Testis (tissue), 5 donors: ENCODE data around the gene ADGRB3. TPM values are rescaled to one million over a fixed set of nuclear protein-coding genes. Genes with fewer than 3 reads are reported as not detected.

Source experiments
- DNase-seq: peaks from one replicate; pipeline ENCODE4 v3.0.0-alpha.2; 2019
- H3K27ac ChIP-seq, 2 donors: fragments of 200-600 bp; sonication (generic); one replicate each; pipeline ENCODE4 v1.5.1; 2019
- H3K27me3 ChIP-seq: fragments of 200-600 bp; sonication (generic); one replicate; pipeline ENCODE4 v1.5.1; 2019
- H3K36me3 ChIP-seq: fragments of 200-600 bp; sonication (generic); one replicate; pipeline ENCODE4 v1.5.1; 2017; ENCODE audit warnings: low read depth; ENCODE audit errors: missing control alignments
- H3K4me1 ChIP-seq: fragments of 200-600 bp; sonication (generic); one replicate; pipeline ENCODE4 v1.5.1; 2019
- H3K4me3 ChIP-seq, 2 donors: fragments of 200-600 bp; sonication (generic); one replicate each; pipeline ENCODE4 v1.5.1; 2017 to 2019
- H3K9me3 ChIP-seq: fragments of 200-600 bp; sonication (generic); one replicate; pipeline ENCODE4 v1.5.1; 2017
- POLR2A ChIP-seq: fragments of 450-650 bp; IDR thresholded peaks from one replicate; pipeline ENCODE4 v1.6.1; 2017; ENCODE audit warnings: antibody characterized with exemption, mild to moderate bottlenecking, moderate library complexity
- WGBS, 2 donors: methylation state at CpG; one replicate each; pipeline ENCODE4 v1.1.5; 2018; 5-methylcytosine and 5-hydroxymethylcytosine counted together
- intact Hi-C: fragments of 100-400 bp; cut with DNase I; formaldehyde crosslinking; loops from one replicate; pipeline ENCODE4 v1.15.1; 2023; ENCODE audit warnings: low total_unique reads
- long read RNA-seq, 2 donors: transcript quantifications; one replicate each; lab custom pipeline, GENCODE V29; 2026
- polyA plus RNA-seq: library from polyadenylated mRNA; stranded (reverse); fragments of 350-450 nt; fragmentation: Illumina TruSeq; extraction: RNeasy Lipid Tissue Mini Kit (QIAGEN cat#74804); gene quantifications from one replicate; pipeline ENCODE4 v1.2.3, GENCODE V29; 2014; ENCODE audit warnings: low read depth, low replicate concordance; ENCODE audit not compliant: insufficient read depth
- total RNA-seq, 2 donors: library from RNA; depleted of rRNA; stranded (reverse); fragments of >200 nt; gene quantifications; one replicate each; pipeline ENCODE4 v1.2.3, GENCODE V29; 2016
- TF ChIP-seq, protein P1 (sequence below), 3 experiments: fragments of 450-650 bp in 2 of 3; fragments of 200-600 bp in 1 of 3; sonication (generic) in 1 of 3; IDR thresholded peaks; one replicate each; pipeline ENCODE4 v1.5.1; 2016 to 2019; ENCODE audit warnings: antibody characterized with exemption in 3 of 3, mild to moderate bottlenecking in 2 of 3, moderate library complexity in 1 of 3

The ADGRB3 gene
- total RNA-seq (1 to 10 TPM; 4.3 to 5.7 TPM), polyA plus RNA-seq (3.2 TPM)
- long read RNA-seq, donor 1: 0 reads
- long read RNA-seq, donor 2: 0 reads

DNA sequence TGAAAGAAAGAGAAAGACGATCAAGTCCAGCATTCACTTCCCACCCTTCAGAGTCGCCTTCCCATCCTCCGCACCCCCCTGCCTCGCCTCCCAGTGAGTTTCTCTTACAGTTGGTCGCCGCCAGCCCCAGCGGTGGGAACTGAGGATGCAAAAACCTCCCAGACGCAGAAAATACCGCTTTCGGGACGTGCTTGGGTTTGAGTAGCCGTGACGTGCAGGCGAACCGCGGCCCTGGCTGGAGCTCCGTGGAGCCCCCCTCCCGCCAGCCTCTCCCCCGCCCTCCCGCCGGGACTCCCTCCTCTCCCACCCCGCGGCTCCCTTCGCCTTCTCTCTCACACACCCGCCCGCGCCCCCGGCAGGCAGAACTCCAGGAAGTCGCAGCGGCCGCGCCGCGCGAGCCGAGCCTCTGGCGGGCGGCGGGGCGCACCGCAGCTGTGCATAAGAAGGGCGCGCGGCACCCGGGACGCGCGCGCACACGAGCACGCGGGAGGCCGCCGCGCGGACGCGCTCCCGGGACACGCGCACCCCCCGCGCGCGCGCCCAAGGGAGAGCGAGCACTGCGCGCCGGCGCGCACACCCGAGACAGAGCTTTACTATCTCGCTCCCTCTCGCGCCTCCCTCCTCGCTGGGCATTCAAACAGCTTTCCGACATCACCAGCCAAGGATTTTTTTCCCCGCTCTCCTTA lies at the start of gene ADGRB3:
Gene ADGRB3 (plus strand): TSS at position 557 of the 686 bp plus-strand sequence. CDS start 3,394 bp downstream, outside the sequence.
- WGBS, 2 donors: 0 to 1% methylated on average over 13 to 25 of the region's 79 CpGs
- peak within 1 kb of the TSS; percentile 73 to 77 for H3K27ac ChIP-seq
- intact Hi-C loops: no loop called here

DNA sequence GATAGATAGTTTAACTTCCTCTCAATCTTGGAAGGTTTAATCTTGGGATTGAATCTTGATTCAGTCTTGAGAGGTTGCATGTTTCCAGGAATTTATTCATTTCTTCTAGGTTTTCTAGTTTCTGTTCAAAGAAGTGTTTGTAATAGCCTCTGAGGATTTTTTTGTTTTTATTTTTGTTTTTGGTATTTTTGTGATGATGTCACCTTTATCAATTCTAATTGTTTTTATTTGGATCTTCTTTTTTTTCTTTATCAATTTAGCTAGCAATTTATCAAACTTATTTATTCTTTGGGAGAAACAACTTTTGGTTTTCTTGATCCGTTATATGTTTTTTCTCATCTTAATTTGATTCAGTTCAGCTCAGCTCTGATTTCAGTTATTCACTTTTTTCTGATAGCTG lies 41.5 kb upstream of the ADGRB3 start:
- DNase-seq: no peak
- no peak for TF ChIP-seq POLR2A
- TF ChIP-seq, protein P1, sequence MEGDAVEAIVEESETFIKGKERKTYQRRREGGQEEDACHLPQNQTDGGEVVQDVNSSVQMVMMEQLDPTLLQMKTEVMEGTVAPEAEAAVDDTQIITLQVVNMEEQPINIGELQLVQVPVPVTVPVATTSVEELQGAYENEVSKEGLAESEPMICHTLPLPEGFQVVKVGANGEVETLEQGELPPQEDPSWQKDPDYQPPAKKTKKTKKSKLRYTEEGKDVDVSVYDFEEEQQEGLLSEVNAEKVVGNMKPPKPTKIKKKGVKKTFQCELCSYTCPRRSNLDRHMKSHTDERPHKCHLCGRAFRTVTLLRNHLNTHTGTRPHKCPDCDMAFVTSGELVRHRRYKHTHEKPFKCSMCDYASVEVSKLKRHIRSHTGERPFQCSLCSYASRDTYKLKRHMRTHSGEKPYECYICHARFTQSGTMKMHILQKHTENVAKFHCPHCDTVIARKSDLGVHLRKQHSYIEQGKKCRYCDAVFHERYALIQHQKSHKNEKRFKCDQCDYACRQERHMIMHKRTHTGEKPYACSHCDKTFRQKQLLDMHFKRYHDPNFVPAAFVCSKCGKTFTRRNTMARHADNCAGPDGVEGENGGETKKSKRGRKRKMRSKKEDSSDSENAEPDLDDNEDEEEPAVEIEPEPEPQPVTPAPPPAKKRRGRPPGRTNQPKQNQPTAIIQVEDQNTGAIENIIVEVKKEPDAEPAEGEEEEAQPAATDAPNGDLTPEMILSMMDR (IDR thresholded peaks at IDR 0.05): no peak
- H3K36me3 ChIP-seq: no peaks in the 10 kb centered on the region
- H3K4me3 ChIP-seq: no peak overlapping the region
- 95 to 97% methylated on average over 1 of the region's 1 CpG for WGBS, 2 donors
- H3K9me3 ChIP-seq: no peaks in the 10 kb centered on the region
- no peaks in the 10 kb centered on the region for H3K27me3 ChIP-seq
- no peaks in the 10 kb centered on the region for H3K4me1 ChIP-seq
- intact Hi-C loops: no loop called here
- H3K27ac ChIP-seq: no peak overlapping the region

More for the DNA sequence above, at the start of gene ADGRB3:
- Histone ChIP-seq H3K4me3 (peak within 1 kb of the TSS; percentile 53 to 73), H3K9me3 (no peaks in the 10 kb centered on the region), H3K4me1 (no peaks in the 10 kb centered on the region), H3K36me3 (no peaks in the 10 kb centered on the region), H3K27me3 (no peaks in the 10 kb centered on the region)
- peak; percentile 86 for DNase-seq
- no peak for TF ChIP-seq POLR2A
- TF ChIP-seq, protein P1 (IDR thresholded peaks at IDR 0.05): no peak

DNA sequence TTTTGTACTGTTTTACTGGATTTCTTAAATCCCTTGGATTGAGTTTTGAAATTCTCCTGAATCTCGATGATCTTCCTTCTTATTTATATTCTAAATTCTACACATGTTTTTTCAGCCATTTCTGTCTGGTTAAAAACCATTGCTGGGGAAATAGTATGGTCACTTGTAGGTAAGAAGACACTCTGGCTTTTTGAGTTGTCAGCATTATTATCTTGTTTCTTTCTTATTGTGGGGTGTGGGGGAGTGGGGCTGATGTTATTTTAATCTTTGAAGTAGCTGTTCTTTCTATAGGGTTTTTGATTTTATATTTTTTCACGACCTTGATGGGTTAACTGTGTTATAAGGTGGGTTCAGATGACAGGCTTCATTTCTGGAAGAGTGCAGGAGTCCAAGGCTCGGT lies 37.4 kb upstream of the ADGRB3 start:
- Histone ChIP-seq H3K27me3 (no peaks in the 10 kb centered on the region), H3K4me3 (no peak overlapping the region), H3K27ac (no peak overlapping the region), H3K36me3 (no peaks in the 10 kb centered on the region), H3K4me1 (no peaks in the 10 kb centered on the region), H3K9me3 (no peaks in the 10 kb centered on the region)
- intact Hi-C loops: no loop called here
- DNase-seq: no peak
- WGBS, 2 donors: 64 to 70% methylated on average over 3 of the region's 3 CpGs
- TF ChIP-seq POLR2A: no peak
- TF ChIP-seq, protein P1 (IDR thresholded peaks at IDR 0.05): no peak

DNA sequence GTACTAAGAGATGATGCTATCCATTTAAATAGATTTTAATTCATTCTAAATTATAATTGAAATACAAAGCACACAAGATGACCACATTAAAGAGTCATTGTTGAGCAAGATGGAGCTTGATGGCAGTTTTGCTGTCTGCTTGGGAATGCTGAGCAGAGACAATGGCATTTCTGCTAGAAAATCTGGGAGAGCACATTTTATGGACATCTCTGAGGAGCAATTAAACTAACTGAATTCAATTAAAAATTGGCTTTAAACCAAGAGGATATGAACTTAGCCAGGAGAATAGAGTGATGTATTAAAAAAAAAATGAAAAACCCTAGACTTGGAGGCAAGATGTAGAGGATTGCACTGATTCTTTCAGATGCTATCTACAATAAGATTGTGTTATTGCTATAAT lies 19.1 kb upstream of the ADGRB3 start:
- no peaks in the 10 kb centered on the region for H3K4me1 ChIP-seq
- H3K4me3 ChIP-seq: no peak overlapping the region
- no peaks in the 10 kb centered on the region for H3K9me3 ChIP-seq
- no peaks in the 10 kb centered on the region for H3K27me3 ChIP-seq
- H3K27ac ChIP-seq: no peak overlapping the region
- H3K36me3 ChIP-seq: no peaks in the 10 kb centered on the region
- TF ChIP-seq, protein P1 (IDR thresholded peaks at IDR 0.05): no peak
- no peak for TF ChIP-seq POLR2A
- DNase-seq: no peak
- intact Hi-C loops: no loop called here

DNA sequence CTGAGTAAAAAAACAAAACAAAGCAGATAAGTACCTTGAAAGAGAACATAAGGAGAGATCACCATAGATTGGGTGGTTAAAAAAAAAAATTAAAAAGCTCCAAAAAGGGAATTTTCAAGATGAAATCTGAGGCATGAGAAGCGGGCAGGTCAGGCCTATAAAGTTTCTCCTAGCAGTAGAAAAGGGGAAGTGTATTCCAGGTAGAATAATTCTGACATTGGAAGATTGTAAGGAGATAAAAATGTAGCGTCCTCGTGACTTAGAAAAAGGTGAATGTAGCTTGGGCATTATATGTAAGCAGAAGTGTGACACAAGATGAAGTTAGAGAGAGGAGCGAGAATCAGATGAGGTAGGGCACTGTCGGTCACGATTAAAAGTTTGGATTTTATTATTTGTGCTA lies 9.1 kb upstream of the ADGRB3 start:
- Histone ChIP-seq H3K27me3 (no peaks in the 10 kb centered on the region), H3K27ac (no peak overlapping the region), H3K4me3 (no peak overlapping the region), H3K9me3 (no peaks in the 10 kb centered on the region), H3K36me3 (no peaks in the 10 kb centered on the region), H3K4me1 (no peaks in the 10 kb centered on the region)
- intact Hi-C loops: no loop called here
- no peak for DNase-seq
- TF ChIP-seq, protein P1 (IDR thresholded peaks at IDR 0.05): no peak
- TF ChIP-seq POLR2A: no peak
- 91 to 95% methylated on average over 6 of the region's 6 CpGs for WGBS, 2 donors
